ACHN (cell line): ENCODE results near the gene TAF6L.
"Not testable (repeated sequence)": the region's sequence is repeated elsewhere in the genome, so short reads cannot be mapped to it uniquely, and the experiment has no call there.

Source experiments
- DNase-seq: peaks from one replicate; pipeline ENCODE4 v3.0.0-alpha.2; 2015
- in situ Hi-C: cut with HindIII; loops from 2 replicates; pipeline ENCODE4 v1.10.0; 2017; ENCODE audit warnings: low sequenced_read_pairs, low pct_ligation_motif_present, low pct_unique_long_range_greater_than_20kb

TAF6L gene

GRCh38 chr11:62753736-62754603, 17.2 kb upstream of the TAF6L start, which contains the start of gene ZBTB3:
ZBTB3 (minus strand) TSS chr11:62754160; CDS start chr11:62753664, 496 bp downstream.
- DNase-seq, result peak; percentile 97
- in situ Hi-C loops, result no loop called here

DNA sequence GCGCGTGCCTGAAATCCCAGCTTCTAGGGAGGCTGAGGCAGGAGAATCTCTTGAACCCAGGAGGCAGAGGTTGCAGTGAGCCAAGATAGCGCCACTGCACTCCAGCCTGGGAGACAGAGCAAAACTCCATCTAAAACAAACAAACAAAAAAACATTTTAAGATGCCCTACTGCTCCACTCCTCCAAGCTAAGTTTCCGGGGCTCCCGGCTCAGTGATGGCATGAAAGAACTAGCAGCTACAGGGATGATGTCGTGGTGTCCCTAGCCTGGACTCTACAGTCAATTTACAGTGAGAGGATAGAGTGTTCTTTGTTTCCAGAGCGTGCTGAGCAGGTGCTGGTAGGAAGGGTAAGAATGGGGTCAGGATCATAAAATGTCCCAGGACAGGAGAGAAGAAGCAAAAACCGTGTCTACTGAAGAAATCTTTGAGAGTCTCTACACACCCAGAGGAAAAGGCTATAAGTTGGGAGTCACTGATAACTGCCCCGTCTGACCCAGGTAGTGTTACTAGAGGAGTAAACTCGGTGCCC, 16.0 kb upstream of the TAF6L start:
- in situ Hi-C loops, result no loop called here
- DNase-seq, result no peak

DNA sequence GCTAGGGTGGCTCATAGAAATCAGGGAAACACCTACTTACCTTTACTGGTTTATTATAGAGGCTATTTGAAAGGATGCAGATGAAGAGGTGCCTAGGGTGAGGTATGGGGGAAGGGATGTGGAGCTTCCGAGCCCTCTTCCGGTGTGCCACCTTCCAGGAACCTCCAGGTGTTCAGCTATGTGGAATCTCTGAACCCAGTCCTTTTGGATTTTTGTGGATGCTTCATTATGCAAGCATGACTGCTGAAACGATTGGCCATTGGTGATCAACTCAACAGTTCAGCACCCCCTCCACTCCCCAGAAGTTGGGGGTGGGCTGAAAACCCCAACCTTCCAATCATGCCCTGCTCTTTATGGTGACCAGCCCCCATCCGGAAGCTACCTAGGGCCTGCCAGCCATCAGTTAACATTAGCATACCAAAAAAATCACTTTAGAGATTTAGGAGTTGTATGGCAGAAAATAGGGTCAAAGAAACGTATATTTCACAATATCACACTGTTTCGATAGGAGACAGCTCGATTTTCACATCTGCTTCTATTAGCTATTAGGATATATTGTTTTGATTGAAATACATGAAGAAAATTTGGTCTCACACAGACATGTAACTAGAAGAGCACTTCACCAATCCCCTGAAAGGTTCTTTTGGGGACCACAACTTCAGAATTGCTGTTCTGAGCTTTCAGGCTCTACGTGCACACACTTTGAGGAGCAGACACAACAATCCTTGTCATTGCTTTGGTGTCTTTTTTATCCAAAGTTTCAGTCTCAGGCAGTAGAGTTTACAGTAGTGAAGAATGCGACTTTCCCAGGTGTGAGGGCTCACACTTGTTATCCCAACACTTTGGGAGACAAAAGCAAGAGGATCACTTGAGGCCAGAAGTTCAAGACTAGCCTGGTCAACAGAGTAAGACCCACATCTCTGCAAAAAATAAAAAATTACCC, 13.1 kb upstream of the TAF6L start:
- no peak for DNase-seq
- in situ Hi-C loops, result no loop called here

- in situ Hi-C loops, DNase-seq: not testable (repeated sequence)
These were observed 10.3 kb upstream of the TAF6L start for GRCh38 chr11:62760867-62761227.

DNA sequence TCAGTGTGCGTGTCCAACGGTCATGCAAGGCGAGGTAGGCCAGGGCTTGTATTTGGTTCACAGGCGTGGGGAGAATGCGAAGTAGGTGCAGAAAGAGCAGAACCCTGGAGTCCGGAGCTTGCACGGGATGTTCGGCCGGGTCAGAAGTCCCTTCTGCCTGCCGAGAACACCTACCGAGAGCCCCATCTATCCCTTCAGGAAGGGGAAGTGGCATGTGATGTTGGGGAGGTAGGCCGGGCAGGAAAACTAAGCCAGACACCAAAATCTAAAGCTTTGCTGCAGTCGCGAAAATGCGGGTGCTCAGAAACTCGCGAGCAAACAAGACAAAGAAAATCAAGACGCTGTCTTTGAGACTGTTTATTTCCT, 435 bp upstream of the TAF6L start:
- in situ Hi-C loops, result no loop called here
- no peak for DNase-seq

GRCh38 chr11:62774407-62774806, 3.2 kb downstream of the TAF6L start:
- in situ Hi-C loops, result no loop called here
- no peak for DNase-seq

GRCh38 chr11:62775646-62776045, 4.5 kb downstream of the TAF6L start:
- in situ Hi-C loops, result no loop called here
- no peak for DNase-seq

DNA sequence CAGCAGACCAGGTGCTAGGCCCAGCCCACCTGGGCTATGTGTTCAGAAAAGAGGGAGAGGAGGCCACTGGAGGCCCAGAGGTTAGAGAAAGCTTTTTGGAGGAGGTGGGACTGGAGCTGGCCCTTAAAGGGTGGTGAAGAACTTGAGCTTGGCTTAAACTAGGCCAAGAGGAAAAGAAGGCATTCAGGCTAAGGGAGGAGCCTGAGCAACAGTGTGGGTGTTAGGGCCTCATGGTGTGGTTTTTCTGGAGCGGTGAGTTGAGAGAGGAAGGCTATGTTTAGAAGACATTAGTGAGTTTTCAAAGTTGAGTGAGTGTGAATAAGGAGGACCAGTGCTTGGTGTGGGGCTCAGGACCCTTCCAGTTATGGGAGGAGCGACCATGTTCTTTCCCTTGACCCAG, 6.2 kb downstream of the TAF6L start:
- in situ Hi-C loops, result no loop called here
- DNase-seq, result no peak

GRCh38 chr11:62778441-62778840, 7.2 kb downstream of the TAF6L start:
- DNase-seq, result no peak

DNA sequence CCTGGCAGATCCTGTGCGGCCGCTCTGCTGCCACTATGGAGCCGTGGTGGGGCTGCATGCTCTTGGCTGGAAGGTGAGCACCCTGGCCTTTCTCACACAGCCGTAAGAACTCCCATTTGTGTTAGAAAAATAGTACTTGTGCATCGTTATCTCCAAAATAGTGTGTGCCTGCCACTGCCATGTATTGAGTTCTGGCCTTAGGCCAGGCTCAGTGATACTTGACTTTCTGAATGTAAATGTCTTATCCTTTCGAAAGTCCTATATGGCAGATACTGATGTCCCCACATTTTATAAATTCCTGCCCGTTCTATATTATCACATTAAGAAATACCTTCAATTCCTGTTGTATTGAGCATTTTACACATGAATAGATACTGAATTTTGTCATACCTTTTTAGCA, 11.6 kb downstream of the TAF6L start:
- in situ Hi-C loops, result no loop called here
- no peak for DNase-seq

More at GRCh38 chr11:62778441-62778840, 7.2 kb downstream of the TAF6L start:
- in situ Hi-C loops, result no loop called here

GRCh38 chr11:62786318-62787004, 15.3 kb downstream of the TAF6L start:
- in situ Hi-C loops, result no loop called here
- DNase-seq, result peak; percentile 83

DNA sequence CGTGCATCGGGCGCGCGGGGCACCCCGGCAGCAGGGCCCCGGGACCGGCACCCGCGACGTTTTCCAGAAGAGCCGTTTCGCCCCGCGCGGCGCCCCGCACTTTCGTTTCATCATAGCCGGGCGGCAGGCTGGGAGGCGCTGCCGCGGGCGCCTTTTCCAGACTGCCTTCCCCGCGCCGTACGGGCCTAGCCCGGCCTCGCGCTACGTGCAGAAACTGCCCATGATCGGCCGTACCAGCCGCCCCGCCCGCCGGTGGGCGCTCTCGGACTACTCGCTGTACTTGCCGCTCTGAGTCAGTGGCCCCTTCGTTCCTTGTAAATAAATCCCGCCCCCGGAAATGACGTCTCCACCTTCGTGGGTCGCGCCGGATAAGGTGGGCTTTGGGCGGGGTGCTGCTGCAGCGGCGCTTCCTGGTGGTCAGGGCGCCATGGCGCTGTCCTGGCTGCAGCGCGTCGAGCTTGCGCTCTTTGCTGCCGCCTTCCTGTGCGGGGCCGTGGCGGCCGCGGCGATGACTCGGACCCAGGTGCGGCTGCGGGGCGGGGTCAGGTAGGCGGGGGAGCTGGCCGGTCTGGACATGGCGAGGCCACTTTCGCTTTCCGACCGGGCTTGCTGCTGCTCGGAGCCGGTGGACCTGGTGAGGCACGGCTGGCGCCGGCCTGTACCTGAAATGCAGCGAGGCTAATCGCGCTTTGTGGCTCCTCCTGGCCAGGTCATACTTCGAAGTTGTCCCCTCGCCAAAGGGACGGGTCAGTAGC, 16.0 kb downstream of the TAF6L start, which contains the start of gene TMEM179B:
Gene TMEM179B (plus strand): TSS at position 398 of the 755 bp plus-strand sequence. CDS start 30 bp downstream, at position 428.
- DNase-seq, result peak; percentile 97
- in situ Hi-C loops, result no loop called here

GRCh38 chr11:62788991-62789390, 17.8 kb downstream of the TAF6L start:
- in situ Hi-C loops, result no loop called here
- no peak for DNase-seq

- DNase-seq, result no peak
- in situ Hi-C loops, result no loop called here
These were observed 18.4 kb downstream of the TAF6L start for GRCh38 chr11:62789576-62789975.

DNA sequence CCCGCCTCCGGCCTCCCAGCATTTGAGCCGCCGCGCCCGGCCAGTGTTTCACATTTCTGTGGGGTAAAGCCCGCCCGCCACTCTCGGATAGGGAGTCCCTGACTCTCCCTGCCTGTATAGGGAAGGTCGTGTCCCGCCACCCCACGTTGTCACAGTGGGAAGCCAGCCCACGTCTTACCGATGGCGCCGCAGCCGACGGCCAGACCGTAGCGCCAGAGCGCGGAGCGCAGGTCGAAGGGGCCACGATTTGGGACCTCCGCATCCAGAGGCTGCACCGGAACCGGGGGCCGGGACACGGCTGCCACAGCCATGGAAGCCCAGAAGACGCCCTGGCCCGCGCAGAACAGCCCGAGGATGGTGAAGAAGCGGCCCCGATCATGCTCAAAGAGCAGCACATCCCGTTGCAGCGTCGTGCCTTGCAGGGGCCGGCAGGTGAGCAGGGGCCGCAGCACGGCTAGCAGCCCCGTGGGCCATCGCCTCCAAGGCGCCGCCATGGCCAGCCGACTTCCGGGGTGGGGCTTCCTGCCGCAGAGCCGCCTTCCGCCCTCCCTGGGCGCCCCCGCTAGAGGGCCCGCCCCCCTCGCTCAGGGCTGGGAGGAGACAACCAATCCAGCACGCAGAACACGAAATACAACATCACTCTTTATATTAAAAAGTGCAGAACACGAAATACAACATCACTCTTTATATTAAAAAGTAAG, 20.5 kb downstream of the TAF6L start, which contains the start of gene TMEM223:
Gene TMEM223 (minus strand): TSS at position 506 of the 701 bp plus-strand sequence. CDS start 12 bp downstream, at position 494.
- in situ Hi-C loops, result no loop called here
- peak; percentile 79 for DNase-seq

GRCh38 chr11:62792202-62792575, 21.0 kb downstream of the TAF6L start:
- in situ Hi-C loops, result no loop called here
- DNase-seq, result no peak

DNA sequence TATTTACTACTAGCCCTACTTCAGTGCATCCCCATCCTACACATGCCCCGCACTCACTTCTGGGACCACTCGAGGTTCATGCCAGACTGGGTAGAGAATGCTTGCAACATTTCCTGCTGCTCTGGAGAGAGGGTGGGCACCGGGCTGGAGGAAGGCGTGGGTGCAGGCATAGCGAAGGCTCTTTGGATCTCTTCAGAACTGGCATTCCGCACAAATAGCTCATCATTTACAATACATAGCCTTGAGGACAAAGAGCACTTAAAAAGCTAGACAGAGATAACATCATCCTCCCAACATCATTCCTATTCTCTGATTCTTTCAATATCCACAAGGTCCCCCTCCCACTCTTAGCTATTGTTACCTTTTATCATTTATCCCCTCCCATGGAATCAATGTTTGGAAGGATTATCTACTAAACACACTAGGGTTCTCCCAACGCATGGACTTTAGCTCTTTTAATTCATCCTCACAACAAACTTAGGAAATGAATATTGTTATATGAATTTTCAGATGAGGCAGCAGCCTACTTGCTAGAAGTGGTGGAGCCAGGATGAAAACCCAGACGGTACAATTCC, 23.1 kb downstream of the TAF6L start:
- in situ Hi-C loops, result no loop called here
- DNase-seq, result no peak
